CD4-positive, CD25-positive, alpha-beta regulatory T cell (primary cell): ENCODE measurements around the gene PRPF40B. TPM values are rescaled to one million over a fixed set of nuclear protein-coding genes. Genes with fewer than 3 reads are reported as not detected.
"Not testable (repeated sequence)": the region's sequence is repeated elsewhere in the genome, so short reads cannot be mapped to it uniquely, and the experiment has no call there.

ENCODE experiments used
- ATAC-seq, 2 donors: fragments of 150-1000 bp; cut with Tn5 transposase; one replicate each; pipeline ENCODE4 v1.10.0; 2021; ENCODE audit warnings: low read depth in 2 of 2, moderate number of reproducible peaks in 2 of 2, moderate library complexity in 1 of 2
- DNase-seq, 3 donors: peaks; one replicate each; pipeline versions ENCODE4 v3.0.0 to v3.0.0-alpha.2; 2012 to 2022; ENCODE audit warnings: mixed read lengths in 1 of 3
- H3K27ac ChIP-seq: one replicate; pipeline ENCODE4 v1.7.0; 2013; ENCODE audit warnings: mild to moderate bottlenecking, low read length; ENCODE audit not compliant: insufficient read depth, poor library complexity, severe bottlenecking
- H3K27me3 ChIP-seq: one replicate; pipeline ENCODE4 v1.7.0; 2013; ENCODE audit warnings: low read length; ENCODE audit not compliant: control insufficient read depth, insufficient read depth
- H3K36me3 ChIP-seq: one replicate; pipeline ENCODE4 v1.7.0; 2013; ENCODE audit warnings: mild to moderate bottlenecking, low read length, moderate library complexity; ENCODE audit not compliant: control insufficient read depth, insufficient read depth
- H3K4me1 ChIP-seq: 2 replicates; pipeline ENCODE4 v1.7.0; 2013; ENCODE audit warnings: mild to moderate bottlenecking, low read length; ENCODE audit not compliant: insufficient read depth, control insufficient read depth, poor library complexity, severe bottlenecking
- H3K4me3 ChIP-seq: one replicate; pipeline ENCODE4 v1.7.0; 2013; ENCODE audit warnings: low read depth, mild to moderate bottlenecking, low read length, moderate library complexity
- H3K9me3 ChIP-seq, 2 experiments: 1 replicate in 1 of 2; 2 replicates in 1 of 2; pipeline ENCODE4 v1.7.0; 2013; ENCODE audit warnings: low read length in 2 of 2, mild to moderate bottlenecking in 1 of 2, moderate library complexity in 1 of 2; ENCODE audit not compliant: control insufficient read depth in 2 of 2
- H3K27ac Mint-ChIP-seq, 3 donors: one replicate each; pipeline ENCODE4 v1.8.0; 2020 to 2022; ENCODE audit warnings: mild to moderate bottlenecking in 3 of 3, mixed read lengths in 3 of 3, moderate library complexity in 2 of 3
- H3K27me3 Mint-ChIP-seq: one replicate; pipeline ENCODE4 v1.8.0; 2022; ENCODE audit warnings: mild to moderate bottlenecking, mixed read lengths
- H3K36me3 Mint-ChIP-seq: one replicate; pipeline ENCODE4 v1.8.0; 2020; ENCODE audit warnings: mixed read lengths
- H3K4me1 Mint-ChIP-seq, 4 donors: one replicate each; pipeline ENCODE4 v1.8.0; 2020 to 2022; ENCODE audit warnings: mixed read lengths in 4 of 4, mild to moderate bottlenecking in 1 of 4
- H3K4me3 Mint-ChIP-seq, 4 donors: one replicate each; pipeline ENCODE4 v1.8.0; 2020 to 2022; ENCODE audit warnings: mild to moderate bottlenecking in 4 of 4, mixed read lengths in 4 of 4, moderate library complexity in 3 of 4
- H3K9me3 Mint-ChIP-seq, 7 donors: one replicate each; pipeline ENCODE4 v1.8.0; 2020 to 2022; ENCODE audit warnings: mixed read lengths in 7 of 7, mild to moderate bottlenecking in 3 of 7, moderate library complexity in 2 of 7
- polyA plus RNA-seq, 4 donors: library from polyadenylated mRNA; unstranded; fragments of 300-500 nt; fragmentation: Illumina TruSeq; gene quantifications; one replicate each; pipeline ENCODE4 v1.2.3, GENCODE V29; 2021
- total RNA-seq: library from RNA; stranded (reverse); gene quantifications from one replicate; pipeline ENCODE4 v1.2.3, GENCODE V29; 2022

Gene PRPF40B
- total and polyA plus RNA-seq, 5 donors from 2014 or later = 0.78 to 6.3 (median 2.0) TPM

DNA sequence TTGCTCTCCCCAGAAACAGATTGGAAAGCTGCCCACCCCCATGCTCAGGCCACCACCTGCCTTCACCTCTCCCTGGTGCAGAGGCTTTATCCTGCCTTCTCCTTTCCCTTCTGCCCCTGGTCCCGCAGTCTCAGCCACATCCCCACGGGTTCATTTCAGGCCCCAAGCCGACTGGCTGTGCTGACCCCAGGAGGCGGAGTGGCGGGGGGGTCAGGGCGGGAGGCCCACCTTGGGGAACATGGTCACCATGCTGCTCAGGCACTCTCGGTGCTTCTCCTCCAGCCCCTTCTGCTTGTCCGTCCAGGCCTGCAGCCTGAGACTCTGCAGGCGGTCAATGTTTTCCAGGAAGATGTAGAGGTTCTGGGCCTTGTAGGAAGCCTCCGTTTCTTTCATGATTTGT, 24.8 kb upstream of the PRPF40B start:
- H3K27me3 ChIP-seq = no peaks in the 10 kb centered on the region
- H3K4me1 Mint-ChIP-seq = peaks cover 0 to 6% (median 2%) of the 10 kb centered on the region in 4 donors
- no peak overlapping the region for H3K27ac Mint-ChIP-seq
- H3K4me3 Mint-ChIP-seq = no peak overlapping the region
- no peaks in the 10 kb centered on the region for H3K4me1 ChIP-seq
- H3K27ac ChIP-seq = no peak overlapping the region
- H3K9me3 ChIP-seq = no peaks in the 10 kb centered on the region
- no peaks in the 10 kb centered on the region for H3K36me3 Mint-ChIP-seq
- peaks cover 0 to 1% (median 0%) of the 10 kb centered on the region in 7 donors for H3K9me3 Mint-ChIP-seq
- ATAC-seq (no peak), DNase-seq (no peak)
- no peaks in the 10 kb centered on the region for H3K36me3 ChIP-seq
- H3K27me3 Mint-ChIP-seq = no peaks in the 10 kb centered on the region
- H3K4me3 ChIP-seq = no peak overlapping the region

DNA sequence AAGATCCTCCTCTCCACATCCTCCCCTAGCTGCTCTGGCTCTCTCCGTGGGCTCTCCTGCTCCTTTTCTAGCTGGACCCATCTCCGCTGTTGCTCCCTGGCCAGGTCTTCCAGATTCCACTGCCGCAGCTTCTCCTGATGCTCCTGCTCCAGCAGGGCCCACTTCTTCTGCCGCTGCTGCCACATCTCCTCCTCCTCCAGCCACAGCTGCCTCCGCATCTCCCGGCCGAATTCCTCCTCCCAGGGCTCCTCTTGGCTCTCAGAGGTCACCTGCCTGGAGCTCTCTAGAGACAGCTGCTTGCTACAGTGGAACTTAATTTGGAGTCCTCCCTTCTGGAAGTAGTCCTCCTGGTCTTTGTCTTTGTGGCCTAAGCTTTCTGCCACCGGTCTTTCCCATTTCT, 23.4 kb upstream of the PRPF40B start:
- Histone ChIP-seq H3K9me3 (no peaks in the 10 kb centered on the region), H3K27me3 (no peaks in the 10 kb centered on the region), H3K4me1 (no peaks in the 10 kb centered on the region), H3K36me3 (no peaks in the 10 kb centered on the region), H3K4me3 (no peak overlapping the region), H3K27ac (no peak overlapping the region)
- H3K4me3 Mint-ChIP-seq = no peak overlapping the region
- no peak overlapping the region for H3K27ac Mint-ChIP-seq
- no peaks in the 10 kb centered on the region for H3K27me3 Mint-ChIP-seq
- ATAC-seq (no peak), DNase-seq (no peak)
- peaks cover 0 to 1% (median 0%) of the 10 kb centered on the region in 7 donors for H3K9me3 Mint-ChIP-seq
- H3K36me3 Mint-ChIP-seq = no peaks in the 10 kb centered on the region
- H3K4me1 Mint-ChIP-seq = peaks cover 0 to 6% (median 4%) of the 10 kb centered on the region in 4 donors

DNA sequence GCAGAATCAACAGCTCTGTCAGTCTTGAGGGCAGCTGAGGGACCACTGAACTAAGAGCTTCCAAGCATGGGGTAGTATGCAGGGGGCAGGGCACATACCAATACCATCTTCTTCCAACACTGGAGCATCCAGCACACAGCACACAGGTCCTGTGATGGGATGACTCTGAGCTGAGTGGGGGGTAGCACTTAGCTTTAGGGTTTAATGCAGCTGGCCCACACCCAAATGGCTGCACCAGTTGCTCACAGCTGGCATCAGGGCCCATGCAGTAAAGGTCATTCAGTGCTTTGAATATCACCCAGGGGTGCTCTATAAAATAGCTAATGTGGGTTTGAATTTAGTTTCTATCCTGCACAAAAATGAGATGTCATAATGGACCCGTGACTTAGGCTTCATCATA, 19.6 kb upstream of the PRPF40B start:
- no peak for ATAC-seq
- H3K27ac ChIP-seq = no peak overlapping the region
- Mint-ChIP-seq H3K9me3 (no peaks in the 10 kb centered on the region), H3K4me3 (no peak overlapping the region), H3K27me3 (peaks cover 9% of the 10 kb centered on the region), H3K4me1 (peaks cover 0 to 6% (median 2%) of the 10 kb centered on the region in 4 donors), H3K27ac (no peak overlapping the region), H3K36me3 (no peaks in the 10 kb centered on the region)
- H3K27me3 ChIP-seq = no peaks in the 10 kb centered on the region
- H3K4me1 ChIP-seq = no peaks in the 10 kb centered on the region
- no peak for DNase-seq
- no peaks in the 10 kb centered on the region for H3K9me3 ChIP-seq
- H3K4me3 ChIP-seq = no peak overlapping the region
- no peaks in the 10 kb centered on the region for H3K36me3 ChIP-seq

DNA sequence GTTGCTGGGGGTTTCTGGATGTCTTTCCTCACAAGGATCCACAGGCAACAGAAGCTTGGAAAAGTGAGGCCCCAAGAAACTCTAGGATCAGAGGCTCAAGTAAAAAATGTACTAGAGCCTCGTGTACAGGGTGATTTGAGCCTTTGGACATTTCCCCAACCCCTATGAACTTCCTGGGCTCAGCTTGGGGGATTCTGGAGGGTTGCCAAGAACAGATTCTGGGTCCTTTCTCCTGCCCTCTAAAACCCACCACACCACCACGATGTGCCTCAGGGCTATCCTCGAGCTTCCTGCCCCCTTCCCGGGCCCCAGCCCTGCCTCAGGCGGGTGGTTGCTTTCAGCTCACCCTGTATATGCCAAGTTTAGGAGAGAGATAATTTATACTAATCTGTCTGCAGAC, 18.5 kb upstream of the PRPF40B start:
- no peak overlapping the region for H3K27ac Mint-ChIP-seq

DNA sequence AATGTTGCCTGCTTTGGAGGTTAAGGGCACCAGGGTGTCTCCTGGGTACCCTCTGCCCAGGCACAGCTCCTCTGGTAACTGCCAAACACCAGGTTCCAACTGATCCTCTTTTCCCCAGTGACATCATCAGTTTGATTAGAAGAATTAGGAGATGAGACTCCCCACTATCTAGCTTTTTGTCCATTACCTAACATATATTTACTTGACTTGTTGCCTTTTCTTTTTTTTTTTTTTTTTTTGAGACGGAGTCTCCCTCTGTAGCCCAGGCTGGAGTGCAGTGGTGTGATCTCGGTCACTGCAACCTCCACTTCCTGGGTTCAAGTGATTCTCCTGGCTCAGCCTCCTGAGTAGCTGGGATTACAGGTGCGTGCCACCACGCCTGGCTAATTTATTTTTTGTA, 17.8 kb upstream of the PRPF40B start, which contains the start of gene FAM186B:
Gene FAM186B (minus strand): TSS at position 101 of the 400 bp plus-strand sequence. CDS start 162 bp downstream, outside the sequence.
- H3K9me3 Mint-ChIP-seq, H3K4me1 ChIP-seq, H3K27ac ChIP-seq, H3K27me3 ChIP-seq, H3K36me3 ChIP-seq, DNase-seq, H3K36me3 Mint-ChIP-seq, H3K4me3 Mint-ChIP-seq, H3K9me3 ChIP-seq, H3K4me1 Mint-ChIP-seq, H3K27ac Mint-ChIP-seq, H3K4me3 ChIP-seq, ATAC-seq: not testable (repeated sequence)
- peaks cover 19% of the 10 kb centered on the region for H3K27me3 Mint-ChIP-seq

More for the DNA sequence above, 18.5 kb upstream of the PRPF40B start:
- Mint-ChIP-seq H3K9me3 (peaks cover 0 to under 1% (median 0%) of the 10 kb centered on the region in 7 donors), H3K4me1 (peaks cover 0 to 6% (median 2%) of the 10 kb centered on the region in 4 donors), H3K36me3 (no peaks in the 10 kb centered on the region), H3K4me3 (no peak overlapping the region), H3K27me3 (peaks cover 12% of the 10 kb centered on the region)
- ATAC-seq (no peak), DNase-seq (no peak)
- no peaks in the 10 kb centered on the region for H3K36me3 ChIP-seq
- no peaks in the 10 kb centered on the region for H3K4me1 ChIP-seq
- no peaks in the 10 kb centered on the region for H3K27me3 ChIP-seq
- H3K9me3 ChIP-seq = no peaks in the 10 kb centered on the region
- H3K27ac ChIP-seq = no peak overlapping the region
- no peak overlapping the region for H3K4me3 ChIP-seq

DNA sequence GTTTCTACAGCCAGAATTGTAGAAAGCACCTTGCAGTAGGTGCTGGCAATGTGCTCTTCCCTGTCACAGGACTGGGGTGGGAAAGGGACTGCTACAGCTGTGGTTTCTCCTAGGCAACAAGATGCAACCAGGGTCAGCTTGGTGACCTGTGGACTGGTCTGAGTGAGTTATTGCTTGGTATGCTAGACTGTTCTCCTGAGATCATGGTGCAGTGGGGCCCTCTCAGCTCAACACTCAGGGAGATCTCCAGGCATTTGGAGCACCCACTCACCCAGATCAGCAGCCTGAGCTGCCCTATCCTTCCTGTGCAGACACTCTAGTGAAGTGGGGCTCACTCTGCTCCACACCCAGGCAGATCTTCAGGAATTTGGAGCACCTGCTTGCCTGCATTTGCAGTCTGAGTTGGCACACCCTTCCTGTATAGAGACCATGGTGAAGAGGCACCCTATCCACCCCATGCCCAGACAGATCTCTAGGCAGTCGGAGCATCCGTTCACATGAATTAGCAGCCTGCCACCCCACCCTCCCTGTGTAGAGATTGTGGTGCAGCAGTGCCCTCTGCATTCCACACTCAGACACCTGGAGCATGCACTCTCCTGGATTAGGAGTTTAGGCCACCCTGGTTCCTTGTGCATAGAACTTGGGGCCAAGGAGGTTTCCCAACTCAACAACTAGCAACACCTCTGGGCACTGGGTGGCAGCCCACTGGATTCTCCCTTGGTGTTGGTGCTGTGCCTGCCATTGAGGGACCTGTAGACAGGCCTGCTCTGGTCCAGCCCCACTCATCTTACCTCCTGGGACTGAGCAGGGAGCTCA, 14.1 kb upstream of the PRPF40B start:
- H3K27ac Mint-ChIP-seq = no peak overlapping the region
- no peaks in the 10 kb centered on the region for H3K36me3 ChIP-seq
- H3K36me3 Mint-ChIP-seq = no peaks in the 10 kb centered on the region
- peaks cover 0 to 7% (median under 1%) of the 10 kb centered on the region in 4 donors for H3K4me1 Mint-ChIP-seq
- no peak for ATAC-seq
- H3K9me3 ChIP-seq = no peaks in the 10 kb centered on the region
- H3K27ac ChIP-seq = no peak overlapping the region
- no peak overlapping the region for H3K4me3 ChIP-seq
- peaks cover 2% of the 10 kb centered on the region for H3K27me3 ChIP-seq
- no peaks in the 10 kb centered on the region for H3K4me1 ChIP-seq
- peaks cover 26% of the 10 kb centered on the region for H3K27me3 Mint-ChIP-seq
- H3K4me3 Mint-ChIP-seq = no peak overlapping the region
- peaks cover 0 to 7% (median 0%) of the 10 kb centered on the region in 7 donors for H3K9me3 Mint-ChIP-seq
- DNase-seq = no peak

DNA sequence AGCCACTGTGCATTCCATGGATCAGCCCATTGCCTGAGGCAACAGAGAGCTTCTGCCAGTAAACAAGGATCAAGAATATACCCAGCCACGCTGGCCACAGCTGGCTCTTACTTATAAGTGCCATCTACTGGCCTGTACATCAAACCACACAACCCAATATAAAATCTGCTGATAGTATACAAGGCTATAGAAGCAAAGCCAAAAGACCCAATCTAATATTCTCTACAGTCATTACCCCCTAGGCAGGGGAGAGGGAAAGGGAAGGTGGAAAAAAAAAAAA, 13.5 kb upstream of the PRPF40B start:
- no peak overlapping the region for H3K27ac ChIP-seq
- peaks cover 0 to 10% (median under 1%) of the 10 kb centered on the region in 4 donors for H3K4me1 Mint-ChIP-seq
- H3K4me3 ChIP-seq = no peak overlapping the region
- H3K4me1 ChIP-seq = no peaks in the 10 kb centered on the region
- DNase-seq (no peak), ATAC-seq (no peak)
- peaks cover 4% of the 10 kb centered on the region for H3K27me3 ChIP-seq
- no peaks in the 10 kb centered on the region for H3K36me3 ChIP-seq
- H3K9me3 Mint-ChIP-seq = peaks cover 0 to 7% (median 0%) of the 10 kb centered on the region in 7 donors
- H3K27me3 Mint-ChIP-seq = peaks cover 26% of the 10 kb centered on the region
- H3K27ac Mint-ChIP-seq = no peak overlapping the region
- H3K9me3 ChIP-seq = no peaks in the 10 kb centered on the region
- no peak overlapping the region for H3K4me3 Mint-ChIP-seq
- H3K36me3 Mint-ChIP-seq = no peaks in the 10 kb centered on the region

DNA sequence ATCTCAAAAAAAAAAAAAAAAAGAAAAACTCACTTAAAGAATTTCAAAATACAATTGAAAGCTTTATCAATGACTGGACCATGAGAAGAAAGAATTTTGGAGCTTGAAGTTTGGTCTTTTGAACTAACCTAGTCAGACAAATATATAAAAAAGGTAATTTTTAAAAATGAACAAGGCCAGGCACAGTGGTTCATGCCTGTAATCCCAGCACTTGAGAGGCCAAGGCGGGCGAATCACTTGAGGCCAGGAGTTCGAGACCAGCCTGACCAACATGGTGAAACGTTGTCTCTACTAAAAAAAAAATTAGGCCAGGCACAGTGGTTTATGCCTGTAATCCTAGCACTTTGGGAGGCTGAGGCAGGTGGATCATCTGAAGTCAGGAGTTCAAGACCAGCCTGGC, 12.6 kb upstream of the PRPF40B start:
- not testable (repeated sequence) for ATAC-seq, H3K4me3 ChIP-seq, H3K9me3 Mint-ChIP-seq, H3K36me3 ChIP-seq, DNase-seq, H3K4me1 Mint-ChIP-seq, H3K27ac Mint-ChIP-seq, H3K27me3 ChIP-seq, H3K27ac ChIP-seq, H3K4me1 ChIP-seq, H3K4me3 Mint-ChIP-seq, H3K9me3 ChIP-seq, H3K36me3 Mint-ChIP-seq
- H3K27me3 Mint-ChIP-seq = peaks cover 31% of the 10 kb centered on the region
